Activated naive CD4-positive, alpha-beta T cell treated with anti-CD3 and anti-CD28 coated beads, Interleukin-2, amount 50 U/mL, for 72 hours (primary cell): ENCODE data around the gene ZNF124. TPM values are rescaled to one million over a fixed set of nuclear protein-coding genes. Genes with fewer than 3 reads are reported as not detected.
"Not testable (repeated sequence)": the region's sequence is repeated elsewhere in the genome, so short reads cannot be mapped to it uniquely, and the experiment has no call there.

Experiments used
- ATAC-seq, 2 donors: fragments of 150-1000 bp; cut with Tn5 transposase; 2 replicates each; pipeline ENCODE4 v1.10.0; 2021; ENCODE audit warnings: mild to moderate bottlenecking in 2 of 2, moderate library complexity in 2 of 2
- DNase-seq, 2 donors: peaks; one replicate each; pipeline ENCODE4 v3.0.0; 2021 to 2022; ENCODE audit warnings: low spot score in 2 of 2
- H3K27ac Mint-ChIP-seq, 2 donors: one replicate each; pipeline ENCODE4 v1.8.0; 2022; ENCODE audit warnings: mild to moderate bottlenecking in 2 of 2, mixed read lengths in 2 of 2
- H3K36me3 Mint-ChIP-seq, 2 donors: one replicate each; pipeline ENCODE4 v1.8.0; 2022; ENCODE audit warnings: mixed read lengths in 2 of 2
- H3K9me3 Mint-ChIP-seq, 2 donors: one replicate each; pipeline ENCODE4 v1.8.0; 2022; ENCODE audit warnings: mixed read lengths in 2 of 2
- total RNA-seq, 2 donors: library from RNA; stranded (reverse); gene quantifications; one replicate each; pipeline ENCODE4 v1.2.3, GENCODE V29; 2022

The ZNF124 gene
- 10 to 100 TPM; 11.0 to 13.2 TPM for total RNA-seq

- peaks cover under 1 to 14% of the 10 kb centered on the region in 2 donors for H3K9me3 Mint-ChIP-seq
These were observed at the start of gene ZNF124 for GRCh38 chr1:247171875-247172563. TSS of gene ZNF124 (minus strand) at chr1:247172020. CDS start at chr1:247171877, 143 bp downstream.

GRCh38 chr1:247220280-247220679 lies 48.5 kb upstream of the ZNF124 start:
- peaks cover 23 to 25% of the 10 kb centered on the region in 2 donors for H3K36me3 Mint-ChIP-seq
- DNase-seq, ATAC-seq: not testable (repeated sequence)

More at GRCh38 chr1:247171875-247172563, at the start of gene ZNF124:
- ATAC-seq = peak; percentile 99
- H3K36me3 Mint-ChIP-seq = peaks cover 24 to 29% of the 10 kb centered on the region in 2 donors
- DNase-seq, H3K27ac Mint-ChIP-seq: not testable (repeated sequence)

GRCh38 chr1:247218121-247218651 lies 46.4 kb upstream of the ZNF124 start:
- no peak for ATAC-seq
- Mint-ChIP-seq H3K9me3 (peaks cover 3 to 17% of the 10 kb centered on the region in 2 donors), H3K36me3 (peaks cover 13 to 16% of the 10 kb centered on the region in 2 donors), H3K27ac (no peak overlapping the region)
- DNase-seq = no peak

More at GRCh38 chr1:247220280-247220679, 48.5 kb upstream of the ZNF124 start:
- peaks cover 13 to 23% of the 10 kb centered on the region in 2 donors for H3K9me3 Mint-ChIP-seq
- H3K27ac Mint-ChIP-seq = not testable (repeated sequence)

GRCh38 chr1:247216261-247216660 lies 44.4 kb upstream of the ZNF124 start:
- H3K9me3 Mint-ChIP-seq = peaks cover 3 to 8% of the 10 kb centered on the region in 2 donors
- DNase-seq (no peak), ATAC-seq (no peak)
- H3K36me3 Mint-ChIP-seq = peaks cover 10 to 12% of the 10 kb centered on the region in 2 donors
- no peak overlapping the region for H3K27ac Mint-ChIP-seq

GRCh38 chr1:247212627-247213617 lies 41.1 kb upstream of the ZNF124 start:
- no peak for DNase-seq
- no peak for ATAC-seq
- peaks cover under 1 to 6% of the 10 kb centered on the region in 2 donors for H3K9me3 Mint-ChIP-seq
- no peak overlapping the region for H3K27ac Mint-ChIP-seq
- H3K36me3 Mint-ChIP-seq = peaks cover 22 to 24% of the 10 kb centered on the region in 2 donors

- Mint-ChIP-seq H3K9me3 (peaks cover 0 to 9% of the 10 kb centered on the region in 2 donors), H3K27ac (no peak overlapping the region)
- no peak for ATAC-seq
These were observed 40.2 kb upstream of the ZNF124 start for GRCh38 chr1:247212012-247212411.

GRCh38 chr1:247211339-247211738 lies 39.5 kb upstream of the ZNF124 start:
- Mint-ChIP-seq H3K9me3 (peaks cover 0 to 9% of the 10 kb centered on the region in 2 donors), H3K27ac (no peak overlapping the region), H3K36me3 (peaks cover 30 to 31% of the 10 kb centered on the region in 2 donors)
- DNase-seq (no peak), ATAC-seq (no peak)

More at GRCh38 chr1:247212012-247212411, 40.2 kb upstream of the ZNF124 start:
- no peak for DNase-seq
- peaks cover 26 to 28% of the 10 kb centered on the region in 2 donors for H3K36me3 Mint-ChIP-seq

- peaks cover 0 to 14% of the 10 kb centered on the region in 2 donors for H3K9me3 Mint-ChIP-seq
- peak; percentile 99 to 100 for ATAC-seq
- peak; percentile 93 to 96 for DNase-seq
- peak overlapping the region; percentile 95 for H3K27ac Mint-ChIP-seq
- peaks cover 38 to 39% of the 10 kb centered on the region in 2 donors for H3K36me3 Mint-ChIP-seq
These were observed 38.7 kb upstream of the ZNF124 start for GRCh38 chr1:247210376-247211117.

- Mint-ChIP-seq H3K36me3 (peaks cover 39% of the 10 kb centered on the region in 2 donors), H3K27ac (peak overlapping the region; percentile 72 to 95), H3K9me3 (peaks cover 0 to 12% of the 10 kb centered on the region in 2 donors)
- DNase-seq (no peak), ATAC-seq (peak in 1 of 2 donors; percentile 1)
These were observed 38.2 kb upstream of the ZNF124 start for GRCh38 chr1:247210062-247210375.

- Mint-ChIP-seq H3K36me3 (peaks cover 39 to 42% of the 10 kb centered on the region in 2 donors), H3K9me3 (peaks cover 0 to 10% of the 10 kb centered on the region in 2 donors), H3K27ac (peak overlapping the region; percentile 44 to 95)
- ATAC-seq (no peak), DNase-seq (no peak)
These were observed 37.6 kb upstream of the ZNF124 start for GRCh38 chr1:247209396-247209795.

GRCh38 chr1:247204177-247204647 lies 32.4 kb upstream of the ZNF124 start:
- Mint-ChIP-seq H3K9me3 (peaks cover 4 to 28% of the 10 kb centered on the region in 2 donors), H3K27ac (no peak overlapping the region), H3K36me3 (peaks cover 70 to 89% of the 10 kb centered on the region in 2 donors)
- DNase-seq (no peak), ATAC-seq (no peak)

GRCh38 chr1:247198781-247199180 lies 27.0 kb upstream of the ZNF124 start:
- DNase-seq (no peak), ATAC-seq (no peak)
- Mint-ChIP-seq H3K9me3 (peaks cover 11 to 38% of the 10 kb centered on the region in 2 donors), H3K27ac (no peak overlapping the region), H3K36me3 (peaks cover 89 to 97% of the 10 kb centered on the region in 2 donors)

GRCh38 chr1:247193958-247194357 lies 22.1 kb upstream of the ZNF124 start:
- Mint-ChIP-seq H3K27ac (no peak overlapping the region), H3K36me3 (peaks cover 87 to 95% of the 10 kb centered on the region in 2 donors), H3K9me3 (peaks cover 24 to 54% of the 10 kb centered on the region in 2 donors)
- no peak for DNase-seq
- ATAC-seq = no peak

- H3K9me3 Mint-ChIP-seq = peaks cover 19 to 41% of the 10 kb centered on the region in 2 donors
- no peak for DNase-seq
- peaks cover 60 to 72% of the 10 kb centered on the region in 2 donors for H3K36me3 Mint-ChIP-seq
These were observed 18.4 kb upstream of the ZNF124 start for GRCh38 chr1:247189981-247190798.

GRCh38 chr1:247185667-247186066 lies 13.8 kb upstream of the ZNF124 start:
- DNase-seq (no peak), ATAC-seq (no peak)
- H3K9me3 Mint-ChIP-seq = peaks cover 19 to 28% of the 10 kb centered on the region in 2 donors
- H3K36me3 Mint-ChIP-seq = peaks cover 35 to 36% of the 10 kb centered on the region in 2 donors
- H3K27ac Mint-ChIP-seq = no peak overlapping the region

More at GRCh38 chr1:247189981-247190798, 18.4 kb upstream of the ZNF124 start:
- no peak for ATAC-seq
- H3K27ac Mint-ChIP-seq = no peak overlapping the region
